ENCODE measurements around the gene SYNE4. TPM values are rescaled to one million over a fixed set of nuclear protein-coding genes. Genes with fewer than 3 reads are reported as not detected.

The SYNE4 gene
- total RNA-seq, 3 donors from 2014 or later (not counting 1 experiment from before 2014, with no cell fraction given), result 0.41 to 2.6 (median 1.5) TPM

GRCh38 chr19:36019061-36019670 lies 10.6 kb upstream of the SYNE4 start:
- H3K27me3 Mint-ChIP-seq (ENCODE audit: low read depth in 2 of 2), result no peaks in the 10 kb centered on the region
- no peaks in the 10 kb centered on the region for H3K9me3 ChIP-seq (ENCODE audit: control insufficient read depth, insufficient read depth, low read length)
- ATAC-seq (no peak), DNase-seq (no peak)
- H3K4me1 ChIP-seq (ENCODE audit: control insufficient read depth, insufficient read depth, low read length), result peaks cover 7% of the 10 kb centered on the region
- H3K4me1 Mint-ChIP-seq, result peaks cover 13 to 18% of the 10 kb centered on the region in 2 donors
- H3K36me3 ChIP-seq (ENCODE audit: control insufficient read depth, insufficient read depth, low read length), result peaks cover 5% of the 10 kb centered on the region
- WGBS (ENCODE audit: insufficient coverage), result 93% methylated on average over 22 of the region's 22 CpGs
- H3K27me3 ChIP-seq (ENCODE audit: control insufficient read depth, insufficient read depth, low read length), result no peaks in the 10 kb centered on the region
- H3K4me3 Mint-ChIP-seq, result no peak overlapping the region
- no peak for TF ChIP-seq CTCF (IDR thresholded peaks at IDR 0.05)
- no peak overlapping the region for H3K27ac ChIP-seq (ENCODE audit: low read length)
- intact Hi-C loops (cut with micrococcal nuclease), result no loop called here
- no peaks in the 10 kb centered on the region for H3K36me3 Mint-ChIP-seq
- H3K4me3 ChIP-seq (ENCODE audit: low read length), result no peak overlapping the region
- no peaks in the 10 kb centered on the region for H3K9me3 Mint-ChIP-seq
- H3K27ac Mint-ChIP-seq, result no peak overlapping the region

DNA sequence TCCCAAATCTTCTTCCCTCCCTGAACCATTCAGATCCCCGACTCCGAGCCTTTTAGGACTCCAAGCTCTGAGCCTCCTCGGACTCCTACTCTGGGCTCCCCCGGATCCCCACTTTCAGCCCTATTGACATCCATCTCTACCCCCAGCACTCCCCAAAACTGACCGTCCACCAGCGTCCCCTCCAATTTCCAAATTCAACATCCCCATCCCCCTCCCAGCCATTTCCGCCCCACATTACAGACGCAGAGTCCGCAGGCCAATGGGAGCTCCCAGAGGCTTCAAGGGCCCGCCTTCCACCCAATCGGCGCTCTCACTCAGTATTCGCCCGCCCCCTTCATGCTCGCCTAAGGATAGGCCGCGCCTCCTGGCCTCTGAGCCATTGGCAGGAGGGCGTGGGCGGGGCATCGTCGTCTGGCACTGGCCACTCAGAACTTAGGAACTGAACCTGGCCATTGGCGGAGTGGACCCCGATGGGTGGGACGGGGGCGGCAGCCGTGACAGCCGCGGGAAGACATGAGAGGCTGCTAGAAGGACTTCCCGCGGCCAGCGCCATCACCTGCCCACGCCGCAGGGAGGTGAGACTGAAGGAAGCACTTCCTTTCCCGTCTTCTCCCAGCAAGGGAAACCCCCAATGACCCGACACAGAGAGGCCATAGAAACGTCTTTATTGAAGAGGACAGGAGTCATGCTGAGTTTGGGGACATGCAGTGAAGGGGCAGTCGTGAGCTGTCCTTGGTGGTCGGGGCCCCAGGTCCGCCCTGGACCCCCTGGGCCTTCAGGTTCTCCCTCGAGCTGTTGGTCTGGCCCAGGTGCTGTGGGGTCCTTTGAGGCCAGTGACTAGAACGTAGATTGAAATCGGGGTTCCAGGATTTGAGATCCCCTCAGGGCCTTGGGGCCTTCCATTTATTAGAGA lies 5.7 kb upstream of the SYNE4 start, which contains the start of gene ALKBH6:
ALKBH6 (minus strand) TSS at position 202 of the 913 bp plus-strand sequence. CDS start 816 bp downstream, outside the sequence.
- peak within 1 kb of the TSS; percentile 98 for H3K4me3 Mint-ChIP-seq
- H3K4me3 ChIP-seq (ENCODE audit: low read length), result peak within 1 kb of the TSS; percentile 85
- H3K4me1 ChIP-seq (ENCODE audit: control insufficient read depth, insufficient read depth, low read length), result peaks cover 23% of the 10 kb centered on the region
- no peaks in the 10 kb centered on the region for H3K27me3 ChIP-seq (ENCODE audit: control insufficient read depth, insufficient read depth, low read length)
- H3K9me3 Mint-ChIP-seq, result no peaks in the 10 kb centered on the region
- no peaks in the 10 kb centered on the region for H3K27me3 Mint-ChIP-seq (ENCODE audit: low read depth in 2 of 2)
- intact Hi-C loops (cut with micrococcal nuclease), result loop anchor here (1.0 kb wide), 2 partner anchors 19 to 40 kb away; partner anchors contain the start of genes SDHAF1, THAP8 and WDR62
- H3K4me1 Mint-ChIP-seq, result peaks cover 35 to 46% of the 10 kb centered on the region in 2 donors
- no peak for TF ChIP-seq CTCF (IDR thresholded peaks at IDR 0.05)
- ATAC-seq (peak; percentile 97 to 100 (median 97)), DNase-seq (peak; percentile 99)
- no peaks in the 10 kb centered on the region for H3K36me3 ChIP-seq (ENCODE audit: control insufficient read depth, insufficient read depth, low read length)
- H3K9me3 ChIP-seq (ENCODE audit: control insufficient read depth, insufficient read depth, low read length), result no peaks in the 10 kb centered on the region
- no peaks in the 10 kb centered on the region for H3K36me3 Mint-ChIP-seq
- peak within 1 kb of the TSS; percentile 95 to 99 for H3K27ac Mint-ChIP-seq
- peak within 1 kb of the TSS; percentile 89 for H3K27ac ChIP-seq (ENCODE audit: low read length)
- 2% methylated on average over 42 of the region's 42 CpGs for WGBS (ENCODE audit: insufficient coverage)

DNA sequence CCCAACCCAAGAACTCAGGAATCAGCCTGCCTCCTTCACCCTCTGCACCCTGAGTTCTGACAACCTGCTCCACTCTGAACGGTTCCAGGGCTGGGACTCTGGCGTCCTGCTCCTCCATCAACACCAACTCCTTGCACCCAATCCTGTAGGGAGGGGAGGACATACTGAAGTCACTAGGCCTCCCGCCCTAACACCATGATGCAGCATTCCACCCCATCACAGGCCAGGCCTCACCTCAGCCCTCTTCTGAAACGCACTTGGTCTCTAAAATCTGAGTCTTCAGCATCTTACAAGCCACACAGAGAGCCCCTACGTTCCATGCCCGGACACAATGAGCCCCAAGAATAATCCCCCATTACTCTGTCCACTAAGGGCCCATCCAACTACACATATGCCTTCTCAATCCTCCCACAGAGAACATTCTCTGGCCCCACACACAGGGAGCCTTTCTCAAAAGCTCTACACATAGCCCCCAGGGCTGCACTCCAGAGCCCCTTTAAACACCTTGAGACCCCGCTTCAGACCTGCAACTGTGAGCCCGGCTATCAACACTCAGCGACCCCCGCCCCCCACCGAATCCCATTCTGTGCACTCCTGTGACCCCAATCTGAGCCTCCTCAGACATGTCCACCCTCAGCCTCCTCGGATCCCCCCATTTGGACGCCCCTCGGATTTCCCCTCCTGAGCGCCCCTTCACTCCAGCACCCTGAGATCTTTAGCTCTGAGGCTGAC lies 4.8 kb upstream of the SYNE4 start:
- no peak for TF ChIP-seq CTCF (IDR thresholded peaks at IDR 0.05)
- ATAC-seq (no peak), DNase-seq (no peak)
- Histone ChIP-seq H3K36me3 (ENCODE audit: control insufficient read depth, insufficient read depth, low read length) (no peaks in the 10 kb centered on the region), H3K27me3 (ENCODE audit: control insufficient read depth, insufficient read depth, low read length) (no peaks in the 10 kb centered on the region), H3K4me1 (ENCODE audit: control insufficient read depth, insufficient read depth, low read length) (peaks cover 30% of the 10 kb centered on the region), H3K9me3 (ENCODE audit: control insufficient read depth, insufficient read depth, low read length) (no peaks in the 10 kb centered on the region), H3K4me3 (ENCODE audit: low read length) (peak overlapping the region; percentile 85), H3K27ac (ENCODE audit: low read length) (peak overlapping the region; percentile 89)
- Mint-ChIP-seq H3K4me1 (peaks cover 35 to 52% of the 10 kb centered on the region in 2 donors), H3K27ac (peak overlapping the region; percentile 95 to 99), H3K4me3 (peak overlapping the region; percentile 98), H3K9me3 (no peaks in the 10 kb centered on the region), H3K36me3 (no peaks in the 10 kb centered on the region), H3K27me3 (ENCODE audit: low read depth in 2 of 2) (no peaks in the 10 kb centered on the region)
- intact Hi-C loops (cut with micrococcal nuclease), result loop anchor here (1.0 kb wide), 2 partner anchors 18 to 41 kb away; partner anchors contain the start of genes SDHAF1, THAP8 and WDR62
- 30% methylated on average over 13 of the region's 15 CpGs for WGBS (ENCODE audit: insufficient coverage)

Measured in natural killer cell (primary cell).